HEK293 (cell line): ENCODE measurements around the gene HSD3B1.

Source experiments
- CTCF ChIP-seq: fragments of 450-650 bp; formaldehyde crosslinking; IDR thresholded peaks from 2 replicates; pipeline ENCODE4 v1.5.1; 2016; ENCODE audit warnings: missing biosample characterization, missing genetic modification characterization
- HIC1 ChIP-seq: fragments of 450-650 bp; formaldehyde crosslinking; IDR thresholded peaks from 2 replicates; pipeline ENCODE4 v1.5.1; 2016; ENCODE audit warnings: missing biosample characterization, missing genetic modification characterization
- PATZ1 ChIP-seq: fragments of 450-650 bp; formaldehyde crosslinking; IDR thresholded peaks from 2 replicates; pipeline ENCODE4 v1.5.1; 2016; ENCODE audit warnings: missing biosample characterization, missing genetic modification characterization
- REST ChIP-seq: fragments of 450-650 bp; formaldehyde crosslinking; IDR thresholded peaks from 2 replicates; pipeline ENCODE4 v1.5.1; 2016; ENCODE audit warnings: missing biosample characterization, missing genetic modification characterization
- ZNF121 ChIP-seq: fragments of 450-650 bp; formaldehyde crosslinking; IDR thresholded peaks from 2 replicates; pipeline ENCODE4 v1.5.1; 2016; ENCODE audit warnings: missing biosample characterization, missing genetic modification characterization
- ZNF274 ChIP-seq, 2 experiments: fragments of 200-500 bp in 1 of 2; fragments of 450-650 bp in 1 of 2; sonication (Bioruptor generic) in 1 of 2; formaldehyde crosslinking in 1 of 2; IDR thresholded peaks; 2 replicates each; pipeline versions ENCODE4 v1.5.1 to v1.6.1; 2014 to 2016; ENCODE audit warnings: borderline replicate concordance in 1 of 2, inconsistent platforms in 1 of 2, low read length in 1 of 2, missing biosample characterization in 1 of 2, missing genetic modification characterization in 1 of 2
- ZNF362 ChIP-seq: fragments of 450-650 bp; formaldehyde crosslinking; IDR thresholded peaks from 2 replicates; pipeline ENCODE4 v1.5.1; 2016; ENCODE audit warnings: missing biosample characterization, missing genetic modification characterization
- ZNF629 ChIP-seq: fragments of 450-650 bp; formaldehyde crosslinking; IDR thresholded peaks from 2 replicates; pipeline ENCODE4 v1.5.1; 2017; ENCODE audit warnings: missing biosample characterization, missing genetic modification characterization

- TF ChIP-seq ZNF274 (IDR thresholded peaks at IDR 0.05; ENCODE audit: low read length) (no peak), ZNF274 (tag by site-specific recombination; IDR thresholded peaks at IDR 0.05; ENCODE audit: borderline replicate concordance) (no peak), CTCF (tag by site-specific recombination) (no peak), HIC1 (tag by site-specific recombination) (no peak), ZNF362 (no peak), ZNF121 (tag by site-specific recombination) (no peak), REST (no peak), ZNF629 (no peak), PATZ1 (no peak)
Measured at GRCh38 chr1:119469741-119470140, 37.3 kb upstream of the HSD3B1 start.
